AG09319 (cell line): ENCODE results near the gene R3HDM2.

Experiments used
- DNase-seq: peaks from one replicate; pipeline ENCODE4 v3.0.0-alpha.2; 2010; ENCODE audit warnings: low read depth; ENCODE audit errors: extremely low read depth
- TF ChIP-seq, protein P1 (sequence below): IDR thresholded peaks from 2 replicates; pipeline ENCODE4 v1.5.1; 2011; ENCODE audit warnings: low read depth, mild to moderate bottlenecking, inconsistent platforms, low read length, moderate library complexity

The R3HDM2 gene

GRCh38 chr12:57214398-57214781, 216.5 kb downstream of the R3HDM2 start:
- no peak for DNase-seq
- TF ChIP-seq, protein P1, sequence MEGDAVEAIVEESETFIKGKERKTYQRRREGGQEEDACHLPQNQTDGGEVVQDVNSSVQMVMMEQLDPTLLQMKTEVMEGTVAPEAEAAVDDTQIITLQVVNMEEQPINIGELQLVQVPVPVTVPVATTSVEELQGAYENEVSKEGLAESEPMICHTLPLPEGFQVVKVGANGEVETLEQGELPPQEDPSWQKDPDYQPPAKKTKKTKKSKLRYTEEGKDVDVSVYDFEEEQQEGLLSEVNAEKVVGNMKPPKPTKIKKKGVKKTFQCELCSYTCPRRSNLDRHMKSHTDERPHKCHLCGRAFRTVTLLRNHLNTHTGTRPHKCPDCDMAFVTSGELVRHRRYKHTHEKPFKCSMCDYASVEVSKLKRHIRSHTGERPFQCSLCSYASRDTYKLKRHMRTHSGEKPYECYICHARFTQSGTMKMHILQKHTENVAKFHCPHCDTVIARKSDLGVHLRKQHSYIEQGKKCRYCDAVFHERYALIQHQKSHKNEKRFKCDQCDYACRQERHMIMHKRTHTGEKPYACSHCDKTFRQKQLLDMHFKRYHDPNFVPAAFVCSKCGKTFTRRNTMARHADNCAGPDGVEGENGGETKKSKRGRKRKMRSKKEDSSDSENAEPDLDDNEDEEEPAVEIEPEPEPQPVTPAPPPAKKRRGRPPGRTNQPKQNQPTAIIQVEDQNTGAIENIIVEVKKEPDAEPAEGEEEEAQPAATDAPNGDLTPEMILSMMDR: peak; percentile 68

- DNase-seq: no peak
- TF ChIP-seq, protein P1: no peak
Observed at GRCh38 chr12:57213763-57214397, 217.0 kb downstream of the R3HDM2 start.

DNA sequence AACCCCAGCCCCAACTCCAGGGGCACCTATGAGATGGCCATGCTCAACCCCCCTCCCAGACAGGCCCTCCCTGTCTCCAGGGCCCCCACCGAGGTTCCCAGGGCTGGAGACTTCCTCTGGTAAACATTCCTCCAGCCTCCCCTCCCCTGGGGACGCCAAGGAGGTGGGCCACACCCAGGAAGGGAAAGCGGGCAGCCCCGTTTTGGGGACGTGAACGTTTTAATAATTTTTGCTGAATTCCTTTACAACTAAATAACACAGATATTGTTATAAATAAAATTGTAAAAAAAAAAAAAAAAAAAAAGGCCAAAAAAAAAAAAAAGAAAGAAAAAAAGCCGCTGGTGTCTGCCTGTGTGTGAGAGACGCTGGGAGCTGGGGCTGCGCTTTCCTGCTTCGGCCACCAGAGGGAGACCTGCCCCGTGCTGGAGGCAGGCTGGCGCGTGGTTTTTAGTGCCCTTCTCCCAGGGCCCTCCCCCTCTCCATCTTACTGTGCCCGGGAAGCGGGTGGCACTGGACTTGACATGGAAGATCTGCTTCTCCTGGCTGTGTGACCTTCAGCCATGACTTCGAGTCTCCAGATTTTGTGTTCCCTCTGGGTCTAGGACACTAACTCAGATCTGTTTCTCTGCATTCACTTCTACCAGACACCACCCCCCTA, 217.7 kb downstream of the R3HDM2 start:
- peak; percentile 69 for DNase-seq
- TF ChIP-seq, protein P1: peak; percentile 93

DNA sequence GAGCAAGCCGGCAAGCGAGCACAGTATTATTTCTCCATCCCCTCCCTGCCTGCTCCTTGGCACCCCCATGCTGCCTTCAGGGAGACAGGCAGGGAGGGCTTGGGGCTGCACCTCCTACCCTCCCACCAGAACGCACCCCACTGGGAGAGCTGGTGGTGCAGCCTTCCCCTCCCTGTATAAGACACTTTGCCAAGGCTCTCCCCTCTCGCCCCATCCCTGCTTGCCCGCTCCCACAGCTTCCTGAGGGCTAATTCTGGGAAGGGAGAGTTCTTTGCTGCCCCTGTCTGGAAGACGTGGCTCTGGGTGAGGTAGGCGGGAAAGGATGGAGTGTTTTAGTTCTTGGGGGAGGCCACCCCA, 218.2 kb downstream of the R3HDM2 start:
- TF ChIP-seq, protein P1: no peak
- no peak for DNase-seq

- TF ChIP-seq, protein P1: no peak; the same call in 1 of the 2 replicates
- no peak for DNase-seq
Observed at GRCh38 chr12:57211791-57212700, 218.8 kb downstream of the R3HDM2 start.

DNA sequence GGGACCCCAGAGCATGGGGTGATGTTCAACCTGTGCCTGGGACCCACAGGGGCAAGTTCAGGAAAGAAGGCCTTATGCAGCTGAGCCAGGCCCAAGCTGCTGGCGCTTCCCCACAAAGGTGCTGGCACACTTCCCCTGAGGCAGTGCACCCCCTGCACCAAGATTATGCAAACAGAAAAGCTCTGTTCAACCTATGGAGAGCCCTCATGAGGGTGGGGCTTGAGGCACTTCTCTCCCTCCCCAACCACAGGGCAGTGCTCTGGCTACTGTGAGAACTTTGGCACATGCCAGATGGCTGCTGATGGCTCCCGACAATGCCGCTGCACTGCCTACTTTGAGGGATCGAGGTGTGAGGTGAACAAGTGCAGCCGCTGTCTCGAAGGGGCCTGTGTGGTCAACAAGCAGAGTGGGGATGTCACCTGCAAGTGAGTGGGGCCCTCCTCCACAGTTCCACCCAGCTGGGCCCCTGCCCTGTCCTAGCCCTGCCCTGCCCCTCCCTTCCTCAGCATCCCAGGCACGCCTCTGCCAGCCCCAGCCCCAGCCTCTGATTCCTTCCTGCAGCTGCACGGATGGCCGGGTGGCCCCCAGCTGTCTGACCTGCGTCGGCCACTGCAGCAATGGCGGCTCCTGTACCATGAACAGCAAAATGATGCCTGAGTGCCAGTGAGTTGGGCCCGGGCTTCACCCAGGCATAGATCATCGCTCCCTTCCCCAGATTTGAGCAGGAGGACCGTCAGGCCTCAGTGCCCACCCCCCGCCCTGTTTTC, 219.7 kb downstream of the R3HDM2 start:
- no peak for DNase-seq

More for the DNA sequence above, 219.7 kb downstream of the R3HDM2 start:
- TF ChIP-seq, protein P1: no peak
